ENCODE results near the gene FBXO48.

- no peak for TF ChIP-seq CTCF (IDR thresholded peaks at IDR 0.05; ENCODE audit: low read length)
- TF ChIP-seq EZH2 (IDR thresholded peaks at IDR 0.05; ENCODE audit: borderline replicate concordance, low read length) = no peak
These were observed 8.5 kb upstream of the FBXO48 start for GRCh38 chr2:68475576-68475975.
